Measurements from ENCODE around the gene HOXA6. TPM values are rescaled to one million over a fixed set of nuclear protein-coding genes. Genes with fewer than 3 reads are reported as not detected.

Gene HOXA6
- total and polyA plus RNA-seq, 2 of the 4 experiments (the other 2 are of a cell fraction): 1.4 to 1.8 TPM

DNA sequence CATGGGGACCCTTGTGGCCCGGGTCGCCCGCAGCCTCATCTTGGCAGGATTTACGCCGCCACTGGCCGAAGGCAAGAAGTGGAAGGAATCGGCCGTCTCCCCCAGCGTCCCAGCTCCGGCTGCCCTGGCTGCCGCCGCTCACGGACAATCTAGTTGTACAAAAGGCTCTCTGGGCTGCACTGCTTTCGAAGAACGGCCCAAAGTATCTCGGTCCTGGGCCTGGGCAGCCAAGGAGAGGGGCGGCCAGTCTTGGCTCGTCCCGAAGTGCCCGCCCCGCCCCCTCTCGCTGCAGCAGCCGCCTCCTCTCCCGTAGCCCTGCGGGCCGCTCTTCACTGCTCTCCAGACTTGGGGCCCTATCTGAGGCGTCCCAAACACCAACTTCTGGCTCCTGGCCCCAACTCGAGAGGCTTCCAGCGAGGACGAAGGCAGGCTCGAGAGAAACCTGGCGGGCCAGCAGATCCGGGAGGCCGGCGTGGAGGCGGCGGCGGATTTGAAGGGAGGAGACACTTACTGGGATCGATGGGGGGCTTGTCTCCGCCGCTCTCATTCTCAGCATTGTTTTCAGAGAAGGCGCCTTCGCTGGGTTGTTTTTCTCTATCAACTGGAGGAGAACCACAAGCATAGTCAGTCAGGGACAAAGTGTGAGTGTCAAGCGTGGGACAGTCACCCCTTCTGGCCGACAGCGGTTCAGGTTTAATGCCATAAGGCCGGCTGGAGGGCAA, 17.0 kb upstream of the HOXA6 start:
- H3K56ac ChIP-seq (ENCODE audit: extremely low read depth, insufficient read depth, low read length): no peak overlapping the region
- no peak overlapping the region for H3K9ac ChIP-seq (ENCODE audit: low read depth, low read length)
- intact Hi-C loops (cut with micrococcal nuclease) (loop anchor here (5.0 to 10.0 kb wide), 2 partner anchors 962 to 1910 kb away; partner anchors contain the start of genes CBX3 and HNRNPA2B1), dilution Hi-C loops (cut with HindIII; ENCODE audit: low sequenced_read_pairs, unreplicated experiment) (no loop called here), in situ Hi-C loops (cut with MboI; ENCODE audit: low sequenced_read_pairs) (no loop called here)
- BruUV-seq (replicated peaks): no TSS peak
- no peak overlapping the region for H3K4ac ChIP-seq (ENCODE audit: low read depth, low read length)
- H3K4me3 ChIP-seq (ENCODE audit: insufficient read depth, low read depth, low read length): peak overlapping the region; percentile 44; the same call in 1 of the 2 replicates
- no peak overlapping the region for H3K23ac ChIP-seq (ENCODE audit: low read depth, low read length)
- no peak overlapping the region for H2BK5ac ChIP-seq (ENCODE audit: low read depth, low read length, poor library complexity, severe bottlenecking)
- H3K36me3 ChIP-seq (ENCODE audit: control insufficient read depth, insufficient read depth, low read length): no peaks in the 10 kb centered on the region
- WGBS, 2 experiments (ENCODE audit: extremely low coverage in 2 of 2, insufficient read length in 1 of 2): 23% methylated on average over 32 of the region's 47 CpGs; no CpG with 5 or more reads in 1 of the 2 experiments
- H2BK20ac ChIP-seq (ENCODE audit: low read depth, low read length): no peak overlapping the region
- no peak overlapping the region for H2AK5ac ChIP-seq (ENCODE audit: low read depth, low read length)
- no peak overlapping the region for H3K14ac ChIP-seq (replicated peaks; ENCODE audit: low read depth, low read length)
- no peak overlapping the region for H3K18ac ChIP-seq (ENCODE audit: low read depth, low read length)
- H2BK120ac ChIP-seq (ENCODE audit: low read depth, low read length): no peak overlapping the region
- H2BK15ac ChIP-seq (ENCODE audit: low read depth, low read length): no peak overlapping the region
- no peak overlapping the region for H2AK9ac ChIP-seq (replicated peaks; ENCODE audit: low read depth, low read length, poor library complexity)
- POLR2A ChIA-PET (ENCODE audit: unreplicated experiment): interaction anchor here (0.6 kb wide), 1 partner anchor 694 kb away, joined by 3 read pairs; no protein-coding TSS in a partner anchor
- no peak for TF ChIP-seq POLR2A (IDR thresholded peaks at IDR 0.05; ENCODE audit: low read depth, low read length)
- TF ChIP-seq, protein P1, sequence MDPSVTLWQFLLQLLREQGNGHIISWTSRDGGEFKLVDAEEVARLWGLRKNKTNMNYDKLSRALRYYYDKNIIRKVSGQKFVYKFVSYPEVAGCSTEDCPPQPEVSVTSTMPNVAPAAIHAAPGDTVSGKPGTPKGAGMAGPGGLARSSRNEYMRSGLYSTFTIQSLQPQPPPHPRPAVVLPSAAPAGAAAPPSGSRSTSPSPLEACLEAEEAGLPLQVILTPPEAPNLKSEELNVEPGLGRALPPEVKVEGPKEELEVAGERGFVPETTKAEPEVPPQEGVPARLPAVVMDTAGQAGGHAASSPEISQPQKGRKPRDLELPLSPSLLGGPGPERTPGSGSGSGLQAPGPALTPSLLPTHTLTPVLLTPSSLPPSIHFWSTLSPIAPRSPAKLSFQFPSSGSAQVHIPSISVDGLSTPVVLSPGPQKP (IDR thresholded peaks at IDR 0.05; ENCODE audit: borderline replicate concordance, low read depth, low read length): no peak
- no peak for TF ChIP-seq NFE2L2 (IDR thresholded peaks at IDR 0.05; ENCODE audit: low read depth, low read length)
- no peak for TF ChIP-seq MXI1 (IDR thresholded peaks at IDR 0.05; ENCODE audit: borderline replicate concordance, low read depth, low read length)
- TF ChIP-seq RFX5 (IDR thresholded peaks at IDR 0.05; ENCODE audit: low read depth, low read length): no peak
- TF ChIP-seq CHD1 (IDR thresholded peaks at IDR 0.05; ENCODE audit: low read depth, low read length): no peak
- TF ChIP-seq, protein P2, sequence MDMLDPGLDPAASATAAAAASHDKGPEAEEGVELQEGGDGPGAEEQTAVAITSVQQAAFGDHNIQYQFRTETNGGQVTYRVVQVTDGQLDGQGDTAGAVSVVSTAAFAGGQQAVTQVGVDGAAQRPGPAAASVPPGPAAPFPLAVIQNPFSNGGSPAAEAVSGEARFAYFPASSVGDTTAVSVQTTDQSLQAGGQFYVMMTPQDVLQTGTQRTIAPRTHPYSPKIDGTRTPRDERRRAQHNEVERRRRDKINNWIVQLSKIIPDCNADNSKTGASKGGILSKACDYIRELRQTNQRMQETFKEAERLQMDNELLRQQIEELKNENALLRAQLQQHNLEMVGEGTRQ (IDR thresholded peaks at IDR 0.05; ENCODE audit: low read depth, low read length): no peak
- TF ChIP-seq CEBPB (IDR thresholded peaks at IDR 0.05; ENCODE audit: low read depth, low read length): no peak
- TF ChIP-seq FOS (IDR thresholded peaks at IDR 0.05; ENCODE audit: low read depth, low read length): no peak
- TF ChIP-seq SMC3 (IDR thresholded peaks at IDR 0.05; ENCODE audit: low read depth, low read length): no peak
- no peak overlapping the region for H4K91ac ChIP-seq (ENCODE audit: insufficient read depth, low read depth, low read length)
- no peaks in the 10 kb centered on the region; the same call in 1 of the 2 replicates for H3K4me1 ChIP-seq (ENCODE audit: control insufficient read depth, insufficient read depth, low read length)
- H4K5ac ChIP-seq (ENCODE audit: low read depth, low read length): no peak overlapping the region
- no peak overlapping the region for H4K8ac ChIP-seq (ENCODE audit: low read depth in 2 of 2, low read length in 2 of 2)
- no peak overlapping the region for H3K4me2 ChIP-seq (ENCODE audit: low read depth, low read length)
- peak overlapping the region; percentile 88 for H2AFZ ChIP-seq (replicated peaks; ENCODE audit: low read length, poor library complexity)
- CTCF ChIA-PET: no interaction called here
- H3K27me3 ChIP-seq (ENCODE audit: control insufficient read depth, insufficient read depth, low read length): peaks cover 66% of the 10 kb centered on the region
- no peaks in the 10 kb centered on the region for H3K79me1 ChIP-seq (ENCODE audit: low read depth in 1 of 2, low read length in 2 of 2)
- H3K9me3 ChIP-seq (ENCODE audit: control insufficient read depth, insufficient read depth, low read length): peaks cover 21% of the 10 kb centered on the region
- DNase-seq (no peak), ATAC-seq (ENCODE audit: low read depth) (no peak)
- H3K27ac ChIP-seq (ENCODE audit: insufficient read depth, low read length): no peak overlapping the region
- no peaks in the 10 kb centered on the region for H3K9me1 ChIP-seq (ENCODE audit: insufficient read depth, low read length)
- H4K20me1 ChIP-seq (ENCODE audit: insufficient read depth, low read length): no peaks in the 10 kb centered on the region
